Measurements from ENCODE around the gene POLR2L.

Gene POLR2L

GRCh38 chr11:870127-870413, 27.7 kb upstream of the POLR2L start:
- H3K4me3 ChIP-seq (ENCODE audit: low read length): no peak overlapping the region
- DNase-seq (ENCODE audit: low read depth, low spot score): no peak

GRCh38 chr11:869399-870126, 27.2 kb upstream of the POLR2L start:
- H3K4me3 ChIP-seq (ENCODE audit: low read length): no peak overlapping the region
- no peak for DNase-seq (ENCODE audit: low read depth, low spot score)

GRCh38 chr11:868802-869201, 26.5 kb upstream of the POLR2L start:
- H3K4me3 ChIP-seq (ENCODE audit: low read length): no peak overlapping the region
- no peak for DNase-seq (ENCODE audit: low read depth, low spot score)

GRCh38 chr11:868394-868793, 26.1 kb upstream of the POLR2L start:
- DNase-seq (ENCODE audit: low read depth, low spot score): no peak
- H3K4me3 ChIP-seq (ENCODE audit: low read length): no peak overlapping the region

DNA sequence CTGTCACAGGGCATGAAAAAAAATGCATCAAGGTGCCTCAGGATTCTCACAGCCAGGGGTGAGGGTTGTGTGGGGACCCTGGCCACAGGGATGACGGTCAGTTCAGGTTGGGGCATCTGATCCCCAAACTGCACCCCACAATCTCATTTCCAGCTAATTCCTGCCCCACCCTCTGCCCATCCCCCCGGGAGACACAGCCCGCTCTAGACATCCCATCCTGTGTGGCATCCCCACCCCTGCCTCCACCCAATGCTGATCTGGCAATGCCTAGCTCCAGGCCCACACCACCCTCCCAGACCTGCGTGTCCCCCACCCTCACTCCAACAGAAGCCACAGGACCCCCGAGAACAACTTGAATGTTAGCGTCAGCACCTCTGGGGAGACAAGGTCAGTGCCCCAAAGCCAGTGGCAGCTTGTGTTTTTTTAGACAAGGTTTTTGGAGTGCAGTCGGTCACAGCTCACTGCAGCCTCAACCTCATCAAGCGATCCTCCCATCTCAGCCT, 25.6 kb upstream of the POLR2L start:
- no peak for DNase-seq (ENCODE audit: low read depth, low spot score)
- no peak overlapping the region for H3K4me3 ChIP-seq (ENCODE audit: low read length)

DNA sequence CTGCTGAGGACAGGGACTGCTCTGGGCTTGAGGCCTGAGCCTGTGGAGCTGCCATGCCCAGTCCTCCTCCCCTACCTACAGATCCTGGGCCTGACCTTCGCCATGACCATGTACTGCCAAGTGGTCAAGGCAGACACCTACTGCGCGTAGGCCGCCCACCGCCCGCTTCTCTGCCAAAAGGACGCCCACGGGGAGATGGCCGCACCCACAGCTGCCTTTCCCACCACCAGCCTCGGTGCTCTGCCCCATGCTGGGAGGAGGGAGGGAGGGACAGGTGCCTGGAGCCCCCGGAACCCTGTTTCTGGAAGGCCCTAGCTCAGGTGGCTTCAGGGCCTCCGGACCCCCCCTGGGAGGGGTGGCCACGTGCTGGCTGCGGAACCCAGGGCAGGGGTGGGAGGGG, 24.2 kb upstream of the POLR2L start:
- no peak for DNase-seq (ENCODE audit: low read depth, low spot score)
- H3K4me3 ChIP-seq (ENCODE audit: low read length): no peak overlapping the region

DNA sequence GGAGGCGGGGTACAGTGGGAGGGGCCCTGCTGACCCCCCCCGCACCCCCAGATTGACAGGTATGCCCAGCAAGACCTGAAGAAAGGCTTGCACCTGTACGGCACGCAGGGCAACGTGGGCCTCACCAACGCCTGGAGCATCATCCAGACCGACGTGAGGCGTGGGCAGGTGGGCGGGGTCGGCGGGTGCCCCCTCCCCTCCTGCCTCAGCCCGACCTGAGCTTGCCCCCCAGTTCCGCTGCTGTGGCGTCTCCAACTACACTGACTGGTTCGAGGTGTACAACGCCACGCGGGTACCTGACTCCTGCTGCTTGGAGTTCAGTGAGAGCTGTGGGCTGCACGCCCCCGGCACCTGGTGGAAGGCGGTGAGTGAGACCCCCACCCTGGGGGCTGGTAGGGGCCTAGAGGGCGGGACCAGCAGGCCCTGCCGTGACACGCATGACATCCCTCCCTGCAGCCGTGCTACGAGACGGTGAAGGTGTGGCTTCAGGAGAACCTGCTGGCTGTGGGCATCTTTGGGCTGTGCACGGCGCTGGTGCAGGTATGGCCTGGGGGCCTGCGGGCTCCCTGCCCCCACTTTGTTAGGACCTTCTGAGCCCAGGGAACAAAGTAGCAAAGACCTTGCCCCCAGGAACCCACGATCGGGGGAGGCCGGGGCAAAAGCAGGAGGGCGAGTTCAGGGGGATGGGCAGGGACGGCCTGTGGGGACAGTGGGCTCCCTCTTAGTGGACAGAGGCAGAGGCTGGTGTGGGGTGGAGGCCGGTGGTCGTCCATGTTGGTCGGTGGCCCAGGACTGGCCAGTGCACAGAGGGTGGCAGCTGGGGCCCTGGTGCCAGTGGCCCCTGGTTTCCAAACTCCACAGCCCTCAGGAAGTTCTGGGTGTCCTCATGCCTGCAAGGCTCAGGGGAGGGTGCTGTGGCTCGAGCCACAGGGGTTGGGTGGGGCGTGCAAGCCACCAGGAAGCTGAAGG, 23.4 kb upstream of the POLR2L start:
- no peak overlapping the region for H3K4me3 ChIP-seq (ENCODE audit: low read length)
- DNase-seq (ENCODE audit: low read depth, low spot score): no peak

- no peak overlapping the region for H3K4me3 ChIP-seq (ENCODE audit: low read length)
- no peak for DNase-seq (ENCODE audit: low read depth, low spot score)
Measured at GRCh38 chr11:864898-865297, 22.6 kb upstream of the POLR2L start.

GRCh38 chr11:863910-864827, 21.8 kb upstream of the POLR2L start:
- H3K4me3 ChIP-seq (ENCODE audit: low read length): no peak overlapping the region
- DNase-seq (ENCODE audit: low read depth, low spot score): no peak

GRCh38 chr11:863023-863909, 20.9 kb upstream of the POLR2L start:
- DNase-seq (ENCODE audit: low read depth, low spot score): no peak
- H3K4me3 ChIP-seq (ENCODE audit: low read length): no peak overlapping the region

GRCh38 chr11:862696-863022, 20.3 kb upstream of the POLR2L start:
- DNase-seq (ENCODE audit: low read depth, low spot score): no peak
- H3K4me3 ChIP-seq (ENCODE audit: low read length): no peak overlapping the region

GRCh38 chr11:862081-862661, 19.8 kb upstream of the POLR2L start:
- no peak overlapping the region for H3K4me3 ChIP-seq (ENCODE audit: low read length)
- no peak for DNase-seq (ENCODE audit: low read depth, low spot score)

DNA sequence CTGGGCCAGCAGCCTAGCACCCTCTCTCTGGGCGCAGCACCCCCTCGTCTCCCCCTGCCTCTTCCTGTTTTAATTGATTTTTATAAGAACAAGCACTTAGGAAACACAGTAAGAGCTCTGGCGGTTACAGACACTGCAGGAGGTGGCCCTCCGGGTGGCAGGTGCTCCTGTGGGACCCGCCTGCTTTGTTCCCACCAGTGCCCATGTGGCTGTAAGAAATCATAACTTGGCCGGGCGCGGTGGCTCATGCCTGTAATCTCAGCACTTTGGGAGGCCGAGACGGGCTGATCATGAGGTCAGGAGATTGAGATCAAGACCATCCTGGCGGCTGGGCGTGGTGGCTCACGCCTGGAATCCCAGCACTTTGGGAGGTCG, 18.8 kb upstream of the POLR2L start:
- H3K4me3 ChIP-seq (ENCODE audit: low read length): no peak overlapping the region
- DNase-seq (ENCODE audit: low read depth, low spot score): peak; percentile 61

GRCh38 chr11:860234-861104, 18.1 kb upstream of the POLR2L start:
- no peak overlapping the region for H3K4me3 ChIP-seq (ENCODE audit: low read length)
- no peak for DNase-seq (ENCODE audit: low read depth, low spot score)

DNA sequence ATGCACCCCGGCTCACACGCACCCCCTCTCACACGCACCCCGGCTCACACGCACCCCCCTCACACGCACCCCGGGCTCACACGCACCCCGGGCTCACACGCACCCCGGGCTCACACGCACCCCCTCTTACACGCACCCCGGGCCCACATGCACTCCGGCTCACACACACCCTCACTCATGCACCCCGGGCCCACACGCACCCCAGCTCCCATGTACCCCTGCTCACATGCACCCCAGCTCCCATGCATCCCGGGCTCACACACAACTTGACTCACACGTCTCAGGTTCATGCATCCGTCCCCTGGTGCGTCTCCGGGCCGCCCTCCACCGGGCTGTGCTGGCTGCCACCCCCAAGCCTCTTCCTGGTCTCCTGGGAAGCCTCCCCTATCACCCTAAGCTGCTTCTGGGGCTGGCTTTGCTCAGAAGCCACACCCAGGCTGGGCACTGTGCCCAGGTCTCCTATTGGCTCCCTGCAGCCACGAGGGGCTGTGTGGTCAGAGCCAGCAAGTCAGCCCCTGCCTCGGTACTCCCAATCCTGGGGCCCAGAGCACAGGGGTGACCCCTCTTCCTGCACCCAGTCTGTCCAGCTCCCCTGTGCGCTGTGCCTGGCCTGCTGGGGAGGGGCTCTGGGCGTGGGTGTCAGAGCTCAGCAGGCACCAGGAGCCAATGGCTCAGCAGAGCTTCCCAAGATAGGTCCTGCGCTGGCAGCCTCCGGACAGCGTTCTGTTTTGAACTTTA, 17.2 kb upstream of the POLR2L start:
- H3K4me3 ChIP-seq (ENCODE audit: low read length): no peak overlapping the region
- peak; percentile 48 for DNase-seq (ENCODE audit: low read depth, low spot score)

GRCh38 chr11:858762-859339, 16.5 kb upstream of the POLR2L start:
- H3K4me3 ChIP-seq (ENCODE audit: low read length): no peak overlapping the region
- no peak for DNase-seq (ENCODE audit: low read depth, low spot score)

Data from Jurkat, Clone E6-1 (cell line).